HepG2 (cell line): ENCODE measurements around the gene PCBP4. TPM values are rescaled to one million over a fixed set of nuclear protein-coding genes. Genes with fewer than 3 reads are reported as not detected.

ENCODE experiments used
- CHD4 ChIP-seq: fragments of 200-600 bp; sonication (generic); IDR thresholded peaks from 2 replicates; pipeline ENCODE4 v1.7.0; 2017; ENCODE audit warnings: mild to moderate bottlenecking, low read length, borderline replicate concordance
- IKZF4 ChIP-seq: sonication (generic); formaldehyde crosslinking; IDR thresholded peaks from 2 replicates; pipeline ENCODE4 v1.5.1; 2020; ENCODE audit warnings: borderline replicate concordance, mild to moderate bottlenecking, low read depth, missing genetic modification reagents; ENCODE audit errors: not compliant biosample characterization
- NAIF1 ChIP-seq: sonication (generic); formaldehyde crosslinking; IDR thresholded peaks from 2 replicates; pipeline ENCODE4 v1.5.0; 2020; ENCODE audit warnings: mild to moderate bottlenecking, missing genetic modification reagents, borderline replicate concordance
- NCOA2 ChIP-seq: sonication (generic); formaldehyde crosslinking; IDR thresholded peaks from 2 replicates; pipeline ENCODE4 v1.8.0; 2022; ENCODE audit warnings: inconsistent platforms
- RARG ChIP-seq: sonication (generic); formaldehyde crosslinking; IDR thresholded peaks from 2 replicates; pipeline ENCODE4 v1.4.0; 2020; ENCODE audit warnings: low read depth, mild to moderate bottlenecking, missing genetic modification reagents
- ZBTB3 ChIP-seq: sonication (generic); formaldehyde crosslinking; IDR thresholded peaks from 2 replicates; pipeline ENCODE4 v1.4.0; 2020; ENCODE audit warnings: low read depth, mild to moderate bottlenecking, moderate library complexity, missing genetic modification reagents, borderline replicate concordance
- ZNF552 ChIP-seq: sonication (generic); formaldehyde crosslinking; IDR thresholded peaks from 2 replicates; pipeline ENCODE4 v1.9.0; 2022; ENCODE audit warnings: missing genetic modification reagents, mild to moderate bottlenecking, borderline replicate concordance
- ZNF558 ChIP-seq: sonication (generic); formaldehyde crosslinking; IDR thresholded peaks from 2 replicates; pipeline ENCODE4 v1.9.0; 2022; ENCODE audit warnings: mild to moderate bottlenecking, missing genetic modification reagents, borderline replicate concordance
- ZNF644 ChIP-seq: IDR thresholded peaks from 2 replicates; pipeline ENCODE4 v1.6.1; 2016; ENCODE audit warnings: low read depth
- ZNF879 ChIP-seq: sonication (generic); formaldehyde crosslinking; IDR thresholded peaks from 2 replicates; pipeline ENCODE4 v1.8.1; 2023; ENCODE audit warnings: missing genetic modification reagents
- polyA plus RNA-seq, 8 experiments: library from polyadenylated mRNA; depleted of rRNA in 3 of 8; stranded (reverse) in 7 of 8; unstranded in 1 of 8; fragments of >200 nt; fragmentation: Illumina TruSeq in 4 of 8; extraction: Trizol in 4 of 8; gene quantifications; 2 replicates each; pipeline versions ENCODE4 v1.2.1 to v1.2.3, GENCODE V29; 2011 to 2016; ENCODE audit warnings: low read depth in 4 of 8, missing spikeins in 1 of 8, mixed read lengths in 1 of 8; ENCODE audit not compliant: insufficient read depth in 1 of 8
- total RNA-seq, 5 experiments: library from RNA; depleted of rRNA; stranded (reverse); fragments of >200 nt; fragmentation: Illumina TruSeq; extraction: Trizol; gene quantifications; 2 replicates each; pipeline ENCODE4 v1.2.3, GENCODE V29; 2016; ENCODE audit warnings: low read depth in 1 of 5
- TF ChIP-seq, protein P1 (sequence below): sonication (generic); formaldehyde crosslinking; IDR thresholded peaks from 2 replicates; pipeline ENCODE4 v1.8.1; 2023; ENCODE audit warnings: missing genetic modification reagents, inconsistent platforms, borderline replicate concordance
- TF ChIP-seq, protein P2 (sequence below): sonication (generic); formaldehyde crosslinking; IDR thresholded peaks from 2 replicates; pipeline ENCODE4 v1.5.1; 2020; ENCODE audit warnings: missing genetic modification reagents, mild to moderate bottlenecking, borderline replicate concordance
- TF ChIP-seq, protein P3 (sequence below): sonication (generic); formaldehyde crosslinking; IDR thresholded peaks from 2 replicates; pipeline ENCODE4 v1.5.1; 2020; ENCODE audit warnings: missing genetic modification reagents, mild to moderate bottlenecking, borderline replicate concordance
- TF ChIP-seq, protein P4 (sequence below): sonication (generic); formaldehyde crosslinking; IDR thresholded peaks from 2 replicates; pipeline ENCODE4 v1.8.1; 2023; ENCODE audit warnings: mild to moderate bottlenecking, inconsistent platforms, moderate library complexity, missing genetic modification reagents, borderline replicate concordance
- TF ChIP-seq, protein P5 (sequence below): sonication (generic); formaldehyde crosslinking; IDR thresholded peaks from 2 replicates; pipeline ENCODE4; 2020; ENCODE audit warnings: missing genetic modification reagents, mild to moderate bottlenecking, borderline replicate concordance

PCBP4 gene
- total and polyA plus RNA-seq, 2 of the 13 experiments (the other 11 are each of a cell fraction or from before 2014, with no cell fraction given), result 36.8 to 51.3 TPM

DNA sequence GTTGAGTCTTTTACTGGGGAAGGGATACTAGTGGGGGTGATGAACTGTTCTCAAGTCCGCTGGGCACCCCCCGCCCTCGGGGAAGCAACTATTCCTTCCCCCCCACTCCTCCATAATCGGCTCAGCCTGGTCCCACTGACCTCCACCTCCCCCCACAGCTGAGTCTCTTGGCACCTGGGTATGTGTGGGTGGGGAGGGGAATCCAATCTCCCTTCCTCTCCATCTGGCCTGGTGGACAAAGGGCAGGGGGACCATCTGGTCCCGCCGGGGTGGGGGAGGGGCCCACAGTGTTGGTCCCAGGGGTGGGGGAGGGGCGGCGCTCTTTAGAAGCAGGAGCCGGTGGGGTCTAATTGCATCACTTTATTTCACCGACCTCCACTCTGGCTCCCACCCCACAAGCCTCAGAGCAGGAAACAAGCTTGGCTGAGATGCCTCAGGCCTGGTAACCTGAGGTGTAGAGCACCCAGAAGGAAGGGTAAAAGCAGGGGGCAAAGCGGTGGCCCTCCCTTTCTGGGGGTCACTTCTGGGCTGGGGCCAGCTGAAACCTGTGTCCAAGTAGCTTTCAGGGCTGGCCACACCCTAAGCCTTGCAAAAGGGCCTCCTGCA is 1.0 kb upstream of the PCBP4 start (continued):
- TF ChIP-seq ZNF879 (CRISPR knock-in tag), result no peak
- TF ChIP-seq NCOA2 (CRISPR knock-in tag), result no peak
- TF ChIP-seq ZNF644, result no peak
- no peak for TF ChIP-seq ZNF558 (CRISPR knock-in tag)
- TF ChIP-seq ZBTB3 (CRISPR knock-in tag), result 0 out of 2 replicates have a peak, but pooled peaks have one; percentile 36
- TF ChIP-seq, protein P1, sequence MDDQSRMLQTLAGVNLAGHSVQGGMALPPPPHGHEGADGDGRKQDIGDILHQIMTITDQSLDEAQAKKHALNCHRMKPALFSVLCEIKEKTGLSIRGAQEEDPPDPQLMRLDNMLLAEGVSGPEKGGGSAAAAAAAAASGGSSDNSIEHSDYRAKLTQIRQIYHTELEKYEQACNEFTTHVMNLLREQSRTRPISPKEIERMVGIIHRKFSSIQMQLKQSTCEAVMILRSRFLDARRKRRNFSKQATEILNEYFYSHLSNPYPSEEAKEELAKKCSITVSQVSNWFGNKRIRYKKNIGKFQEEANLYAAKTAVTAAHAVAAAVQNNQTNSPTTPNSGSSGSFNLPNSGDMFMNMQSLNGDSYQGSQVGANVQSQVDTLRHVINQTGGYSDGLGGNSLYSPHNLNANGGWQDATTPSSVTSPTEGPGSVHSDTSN (CRISPR knock-in tag), result no peak
- TF ChIP-seq, protein P2, sequence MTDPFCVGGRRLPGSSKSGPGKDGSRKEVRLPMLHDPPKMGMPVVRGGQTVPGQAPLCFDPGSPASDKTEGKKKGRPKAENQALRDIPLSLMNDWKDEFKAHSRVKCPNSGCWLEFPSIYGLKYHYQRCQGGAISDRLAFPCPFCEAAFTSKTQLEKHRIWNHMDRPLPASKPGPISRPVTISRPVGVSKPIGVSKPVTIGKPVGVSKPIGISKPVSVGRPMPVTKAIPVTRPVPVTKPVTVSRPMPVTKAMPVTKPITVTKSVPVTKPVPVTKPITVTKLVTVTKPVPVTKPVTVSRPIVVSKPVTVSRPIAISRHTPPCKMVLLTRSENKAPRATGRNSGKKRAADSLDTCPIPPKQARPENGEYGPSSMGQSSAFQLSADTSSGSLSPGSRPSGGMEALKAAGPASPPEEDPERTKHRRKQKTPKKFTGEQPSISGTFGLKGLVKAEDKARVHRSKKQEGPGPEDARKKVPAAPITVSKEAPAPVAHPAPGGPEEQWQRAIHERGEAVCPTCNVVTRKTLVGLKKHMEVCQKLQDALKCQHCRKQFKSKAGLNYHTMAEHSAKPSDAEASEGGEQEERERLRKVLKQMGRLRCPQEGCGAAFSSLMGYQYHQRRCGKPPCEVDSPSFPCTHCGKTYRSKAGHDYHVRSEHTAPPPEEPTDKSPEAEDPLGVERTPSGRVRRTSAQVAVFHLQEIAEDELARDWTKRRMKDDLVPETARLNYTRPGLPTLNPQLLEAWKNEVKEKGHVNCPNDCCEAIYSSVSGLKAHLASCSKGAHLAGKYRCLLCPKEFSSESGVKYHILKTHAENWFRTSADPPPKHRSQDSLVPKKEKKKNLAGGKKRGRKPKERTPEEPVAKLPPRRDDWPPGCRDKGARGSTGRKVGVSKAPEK (CRISPR knock-in tag), result no peak
- TF ChIP-seq, protein P3, sequence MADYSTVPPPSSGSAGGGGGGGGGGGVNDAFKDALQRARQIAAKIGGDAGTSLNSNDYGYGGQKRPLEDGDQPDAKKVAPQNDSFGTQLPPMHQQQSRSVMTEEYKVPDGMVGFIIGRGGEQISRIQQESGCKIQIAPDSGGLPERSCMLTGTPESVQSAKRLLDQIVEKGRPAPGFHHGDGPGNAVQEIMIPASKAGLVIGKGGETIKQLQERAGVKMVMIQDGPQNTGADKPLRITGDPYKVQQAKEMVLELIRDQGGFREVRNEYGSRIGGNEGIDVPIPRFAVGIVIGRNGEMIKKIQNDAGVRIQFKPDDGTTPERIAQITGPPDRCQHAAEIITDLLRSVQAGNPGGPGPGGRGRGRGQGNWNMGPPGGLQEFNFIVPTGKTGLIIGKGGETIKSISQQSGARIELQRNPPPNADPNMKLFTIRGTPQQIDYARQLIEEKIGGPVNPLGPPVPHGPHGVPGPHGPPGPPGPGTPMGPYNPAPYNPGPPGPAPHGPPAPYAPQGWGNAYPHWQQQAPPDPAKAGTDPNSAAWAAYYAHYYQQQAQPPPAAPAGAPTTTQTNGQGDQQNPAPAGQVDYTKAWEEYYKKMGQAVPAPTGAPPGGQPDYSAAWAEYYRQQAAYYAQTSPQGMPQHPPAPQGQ (CRISPR knock-in tag), result no peak
- TF ChIP-seq RARG (CRISPR knock-in tag), result no peak
- no peak for TF ChIP-seq CHD4
- TF ChIP-seq ZNF552 (CRISPR knock-in tag), result no peak
- TF ChIP-seq, protein P4, sequence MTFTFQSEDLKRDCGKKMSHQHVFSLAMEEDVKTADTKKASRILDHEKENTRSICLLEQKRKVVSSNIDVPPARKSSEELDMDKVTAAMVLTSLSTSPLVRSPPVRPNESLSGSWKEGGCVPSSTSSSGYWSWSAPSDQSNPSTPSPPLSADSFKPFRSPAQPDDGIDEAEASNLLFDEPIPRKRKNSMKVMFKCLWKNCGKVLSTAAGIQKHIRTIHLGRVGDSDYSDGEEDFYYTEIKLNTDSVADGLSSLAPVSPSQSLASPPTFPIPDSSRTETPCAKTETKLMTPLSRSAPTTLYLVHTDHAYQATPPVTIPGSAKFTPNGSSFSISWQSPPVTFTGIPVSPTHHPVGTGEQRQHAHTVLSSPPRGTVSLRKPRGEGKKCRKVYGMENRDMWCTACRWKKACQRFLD (CRISPR knock-in tag), result no peak
- TF ChIP-seq, protein P5, sequence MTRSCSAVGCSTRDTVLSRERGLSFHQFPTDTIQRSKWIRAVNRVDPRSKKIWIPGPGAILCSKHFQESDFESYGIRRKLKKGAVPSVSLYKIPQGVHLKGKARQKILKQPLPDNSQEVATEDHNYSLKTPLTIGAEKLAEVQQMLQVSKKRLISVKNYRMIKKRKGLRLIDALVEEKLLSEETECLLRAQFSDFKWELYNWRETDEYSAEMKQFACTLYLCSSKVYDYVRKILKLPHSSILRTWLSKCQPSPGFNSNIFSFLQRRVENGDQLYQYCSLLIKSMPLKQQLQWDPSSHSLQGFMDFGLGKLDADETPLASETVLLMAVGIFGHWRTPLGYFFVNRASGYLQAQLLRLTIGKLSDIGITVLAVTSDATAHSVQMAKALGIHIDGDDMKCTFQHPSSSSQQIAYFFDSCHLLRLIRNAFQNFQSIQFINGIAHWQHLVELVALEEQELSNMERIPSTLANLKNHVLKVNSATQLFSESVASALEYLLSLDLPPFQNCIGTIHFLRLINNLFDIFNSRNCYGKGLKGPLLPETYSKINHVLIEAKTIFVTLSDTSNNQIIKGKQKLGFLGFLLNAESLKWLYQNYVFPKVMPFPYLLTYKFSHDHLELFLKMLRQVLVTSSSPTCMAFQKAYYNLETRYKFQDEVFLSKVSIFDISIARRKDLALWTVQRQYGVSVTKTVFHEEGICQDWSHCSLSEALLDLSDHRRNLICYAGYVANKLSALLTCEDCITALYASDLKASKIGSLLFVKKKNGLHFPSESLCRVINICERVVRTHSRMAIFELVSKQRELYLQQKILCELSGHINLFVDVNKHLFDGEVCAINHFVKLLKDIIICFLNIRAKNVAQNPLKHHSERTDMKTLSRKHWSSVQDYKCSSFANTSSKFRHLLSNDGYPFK (CRISPR knock-in tag), result no peak
- TF ChIP-seq NAIF1 (CRISPR knock-in tag), result no peak
- no peak for TF ChIP-seq IKZF4 (CRISPR knock-in tag)
